HL-60/S4 (cell line): ENCODE results near the gene ITCH.
"Not testable (repeated sequence)": the region's sequence is repeated elsewhere in the genome, so short reads cannot be mapped to it uniquely, and the experiment has no call there.

Experiments used
- in situ Hi-C: fragments of 300-500 bp; cut with MboI; formaldehyde crosslinking; loops from 2 replicates; pipeline ENCODE4 v1.14.3; 2022; ENCODE audit warnings: low sequenced_read_pairs

Gene ITCH

GRCh38 chr20:34412453-34412852 is 49.4 kb downstream of the ITCH start:
- in situ Hi-C loops: no loop called here

- in situ Hi-C loops: not testable (repeated sequence)
Observed at GRCh38 chr20:34414525-34414924, 51.5 kb downstream of the ITCH start.

- in situ Hi-C loops: no loop called here
Observed at GRCh38 chr20:34415079-34415478, 52.0 kb downstream of the ITCH start.

GRCh38 chr20:34420146-34420545 is 57.1 kb downstream of the ITCH start:
- in situ Hi-C loops: no loop called here

- in situ Hi-C loops: no loop called here
Observed at GRCh38 chr20:34420975-34421374, 57.9 kb downstream of the ITCH start.

GRCh38 chr20:34421766-34422466 is 58.8 kb downstream of the ITCH start:
- in situ Hi-C loops: no loop called here

- in situ Hi-C loops: not testable (repeated sequence)
Observed at GRCh38 chr20:34425032-34425690, 62.1 kb downstream of the ITCH start.

GRCh38 chr20:34426026-34426425 is 63.0 kb downstream of the ITCH start:
- in situ Hi-C loops: no loop called here

GRCh38 chr20:34427331-34427730 is 64.3 kb downstream of the ITCH start:
- in situ Hi-C loops: no loop called here

GRCh38 chr20:34427784-34428183 is 64.7 kb downstream of the ITCH start:
- in situ Hi-C loops: no loop called here

GRCh38 chr20:34431168-34431567 is 68.1 kb downstream of the ITCH start:
- in situ Hi-C loops: no loop called here

- in situ Hi-C loops: not testable (repeated sequence)
Observed at GRCh38 chr20:34432663-34433062, 69.6 kb downstream of the ITCH start.

- in situ Hi-C loops: no loop called here
Observed at GRCh38 chr20:34433391-34433790, 70.3 kb downstream of the ITCH start.

GRCh38 chr20:34435589-34435988 is 72.5 kb downstream of the ITCH start:
- in situ Hi-C loops: no loop called here

GRCh38 chr20:34437330-34437986 is 74.4 kb downstream of the ITCH start:
- in situ Hi-C loops: no loop called here

GRCh38 chr20:34439168-34439567 is 76.1 kb downstream of the ITCH start:
- in situ Hi-C loops: no loop called here

- in situ Hi-C loops: not testable (repeated sequence)
Observed at GRCh38 chr20:34441423-34441822, 78.3 kb downstream of the ITCH start.

GRCh38 chr20:34443546-34443945 is 80.5 kb downstream of the ITCH start:
- in situ Hi-C loops: no loop called here

GRCh38 chr20:34445177-34446065 is 82.3 kb downstream of the ITCH start:
- in situ Hi-C loops: no loop called here

GRCh38 chr20:34448517-34448916 is 85.4 kb downstream of the ITCH start:
- in situ Hi-C loops: no loop called here
